ENCODE data around the gene NTF4. TPM values are rescaled to one million over a fixed set of nuclear protein-coding genes. Genes with fewer than 3 reads are reported as not detected.

NTF4 gene
- total RNA-seq, 4 donors from 2014 or later = 0.33 TPM; not detected in 3

- Histone ChIP-seq H3K36me3 (peaks cover 58 to 62% of the 10 kb centered on the region in 2 donors), H3K4me1 (peaks cover 8 to 22% of the 10 kb centered on the region in 2 donors), H3K9me3 (no peaks in the 10 kb centered on the region), H3K27me3 (no peaks in the 10 kb centered on the region), H3K27ac (peak overlapping the region in 1 of 3 donors; percentile 13), H3K4me3 (replicated peaks in 1 of 3) (no peak overlapping the region)
- peak; percentile 66 to 72 for DNase-seq
- peak in 5 of 6 experiments; percentile 97 to 98 (median 97) for TF ChIP-seq CTCF (IDR thresholded peaks at IDR 0.05)
- no peak for TF ChIP-seq POLR2A (IDR thresholded peaks at IDR 0.05)
- intact Hi-C loops (cut with DNase I) = loop anchor here (5.0 kb wide), 2 partner anchors 50 to 115 kb away; no protein-coding TSS in a partner anchor
- 53 to 58% methylated on average over 8 of the region's 8 CpGs for WGBS, 2 donors
Observed at GRCh38 chr19:49097453-49098288, 33.1 kb upstream of the NTF4 start.

GRCh38 chr19:49094505-49095482 is 30.2 kb upstream of the NTF4 start:
- peaks cover 61 to 64% of the 10 kb centered on the region in 2 donors for H3K36me3 ChIP-seq
- intact Hi-C loops (cut with DNase I) = loop anchor here (5.0 kb wide), 2 partner anchors 53 to 118 kb away; no protein-coding TSS in a partner anchor
- TF ChIP-seq POLR2A (IDR thresholded peaks at IDR 0.05) = no peak
- TF ChIP-seq CTCF (IDR thresholded peaks at IDR 0.05) = no peak
- DNase-seq = no peak
- no peak overlapping the region for H3K27ac ChIP-seq
- 81 to 82% methylated on average over 22 to 23 of the region's 23 CpGs for WGBS, 2 donors
- H3K4me3 ChIP-seq (replicated peaks in 1 of 3) = no peak overlapping the region
- H3K27me3 ChIP-seq = no peaks in the 10 kb centered on the region
- peaks cover 8 to 22% of the 10 kb centered on the region in 2 donors for H3K4me1 ChIP-seq
- no peaks in the 10 kb centered on the region for H3K9me3 ChIP-seq

GRCh38 chr19:49092686-49093085 is 28.1 kb upstream of the NTF4 start:
- no peak for DNase-seq
- TF ChIP-seq POLR2A (IDR thresholded peaks at IDR 0.05) = no peak
- TF ChIP-seq CTCF (IDR thresholded peaks at IDR 0.05) = no peak
- Histone ChIP-seq H3K9me3 (no peaks in the 10 kb centered on the region), H3K36me3 (peaks cover 46 to 55% of the 10 kb centered on the region in 2 donors), H3K27ac (no peak overlapping the region), H3K27me3 (no peaks in the 10 kb centered on the region), H3K4me3 (replicated peaks in 1 of 3) (no peak overlapping the region), H3K4me1 (peaks cover 0 to 8% of the 10 kb centered on the region in 2 donors)
- WGBS, 2 donors = 92 to 95% methylated on average over 6 of the region's 6 CpGs
- intact Hi-C loops (cut with DNase I) = no loop called here

- WGBS, 2 donors = 93 to 95% methylated on average over 17 of the region's 17 CpGs
- Histone ChIP-seq H3K36me3 (peaks cover 46 to 48% of the 10 kb centered on the region in 2 donors), H3K27me3 (no peaks in the 10 kb centered on the region), H3K9me3 (no peaks in the 10 kb centered on the region), H3K4me3 (replicated peaks in 1 of 3) (no peak overlapping the region), H3K4me1 (peaks cover 9 to 17% of the 10 kb centered on the region in 2 donors), H3K27ac (no peak overlapping the region)
- no peak for TF ChIP-seq CTCF (IDR thresholded peaks at IDR 0.05)
- no peak for TF ChIP-seq POLR2A (IDR thresholded peaks at IDR 0.05)
- intact Hi-C loops (cut with DNase I) = no loop called here
- DNase-seq = no peak
Observed at GRCh38 chr19:49091391-49092038, 26.9 kb upstream of the NTF4 start.

Measured in thyroid gland (tissue), 4 donors.